Measurements from ENCODE around the gene UBE2J2. TPM values are rescaled to one million over a fixed set of nuclear protein-coding genes. Genes with fewer than 3 reads are reported as not detected.

The UBE2J2 gene
- total and polyA plus RNA-seq, 2 experiments from 2014 or later, result 47.1 to 70.2 TPM

GRCh38 chr1:1215080-1215676 lies 58.5 kb downstream of the UBE2J2 start:
- H3K4me3 Mint-ChIP-seq, result no peak overlapping the region
- TF ChIP-seq JUNB (IDR thresholded peaks at IDR 0.05; ENCODE audit: unreplicated experiment), result no peak
- no peak for TF ChIP-seq EZH2 (IDR thresholded peaks at IDR 0.05; ENCODE audit: low read depth, unreplicated experiment)
- TF ChIP-seq, protein P1, sequence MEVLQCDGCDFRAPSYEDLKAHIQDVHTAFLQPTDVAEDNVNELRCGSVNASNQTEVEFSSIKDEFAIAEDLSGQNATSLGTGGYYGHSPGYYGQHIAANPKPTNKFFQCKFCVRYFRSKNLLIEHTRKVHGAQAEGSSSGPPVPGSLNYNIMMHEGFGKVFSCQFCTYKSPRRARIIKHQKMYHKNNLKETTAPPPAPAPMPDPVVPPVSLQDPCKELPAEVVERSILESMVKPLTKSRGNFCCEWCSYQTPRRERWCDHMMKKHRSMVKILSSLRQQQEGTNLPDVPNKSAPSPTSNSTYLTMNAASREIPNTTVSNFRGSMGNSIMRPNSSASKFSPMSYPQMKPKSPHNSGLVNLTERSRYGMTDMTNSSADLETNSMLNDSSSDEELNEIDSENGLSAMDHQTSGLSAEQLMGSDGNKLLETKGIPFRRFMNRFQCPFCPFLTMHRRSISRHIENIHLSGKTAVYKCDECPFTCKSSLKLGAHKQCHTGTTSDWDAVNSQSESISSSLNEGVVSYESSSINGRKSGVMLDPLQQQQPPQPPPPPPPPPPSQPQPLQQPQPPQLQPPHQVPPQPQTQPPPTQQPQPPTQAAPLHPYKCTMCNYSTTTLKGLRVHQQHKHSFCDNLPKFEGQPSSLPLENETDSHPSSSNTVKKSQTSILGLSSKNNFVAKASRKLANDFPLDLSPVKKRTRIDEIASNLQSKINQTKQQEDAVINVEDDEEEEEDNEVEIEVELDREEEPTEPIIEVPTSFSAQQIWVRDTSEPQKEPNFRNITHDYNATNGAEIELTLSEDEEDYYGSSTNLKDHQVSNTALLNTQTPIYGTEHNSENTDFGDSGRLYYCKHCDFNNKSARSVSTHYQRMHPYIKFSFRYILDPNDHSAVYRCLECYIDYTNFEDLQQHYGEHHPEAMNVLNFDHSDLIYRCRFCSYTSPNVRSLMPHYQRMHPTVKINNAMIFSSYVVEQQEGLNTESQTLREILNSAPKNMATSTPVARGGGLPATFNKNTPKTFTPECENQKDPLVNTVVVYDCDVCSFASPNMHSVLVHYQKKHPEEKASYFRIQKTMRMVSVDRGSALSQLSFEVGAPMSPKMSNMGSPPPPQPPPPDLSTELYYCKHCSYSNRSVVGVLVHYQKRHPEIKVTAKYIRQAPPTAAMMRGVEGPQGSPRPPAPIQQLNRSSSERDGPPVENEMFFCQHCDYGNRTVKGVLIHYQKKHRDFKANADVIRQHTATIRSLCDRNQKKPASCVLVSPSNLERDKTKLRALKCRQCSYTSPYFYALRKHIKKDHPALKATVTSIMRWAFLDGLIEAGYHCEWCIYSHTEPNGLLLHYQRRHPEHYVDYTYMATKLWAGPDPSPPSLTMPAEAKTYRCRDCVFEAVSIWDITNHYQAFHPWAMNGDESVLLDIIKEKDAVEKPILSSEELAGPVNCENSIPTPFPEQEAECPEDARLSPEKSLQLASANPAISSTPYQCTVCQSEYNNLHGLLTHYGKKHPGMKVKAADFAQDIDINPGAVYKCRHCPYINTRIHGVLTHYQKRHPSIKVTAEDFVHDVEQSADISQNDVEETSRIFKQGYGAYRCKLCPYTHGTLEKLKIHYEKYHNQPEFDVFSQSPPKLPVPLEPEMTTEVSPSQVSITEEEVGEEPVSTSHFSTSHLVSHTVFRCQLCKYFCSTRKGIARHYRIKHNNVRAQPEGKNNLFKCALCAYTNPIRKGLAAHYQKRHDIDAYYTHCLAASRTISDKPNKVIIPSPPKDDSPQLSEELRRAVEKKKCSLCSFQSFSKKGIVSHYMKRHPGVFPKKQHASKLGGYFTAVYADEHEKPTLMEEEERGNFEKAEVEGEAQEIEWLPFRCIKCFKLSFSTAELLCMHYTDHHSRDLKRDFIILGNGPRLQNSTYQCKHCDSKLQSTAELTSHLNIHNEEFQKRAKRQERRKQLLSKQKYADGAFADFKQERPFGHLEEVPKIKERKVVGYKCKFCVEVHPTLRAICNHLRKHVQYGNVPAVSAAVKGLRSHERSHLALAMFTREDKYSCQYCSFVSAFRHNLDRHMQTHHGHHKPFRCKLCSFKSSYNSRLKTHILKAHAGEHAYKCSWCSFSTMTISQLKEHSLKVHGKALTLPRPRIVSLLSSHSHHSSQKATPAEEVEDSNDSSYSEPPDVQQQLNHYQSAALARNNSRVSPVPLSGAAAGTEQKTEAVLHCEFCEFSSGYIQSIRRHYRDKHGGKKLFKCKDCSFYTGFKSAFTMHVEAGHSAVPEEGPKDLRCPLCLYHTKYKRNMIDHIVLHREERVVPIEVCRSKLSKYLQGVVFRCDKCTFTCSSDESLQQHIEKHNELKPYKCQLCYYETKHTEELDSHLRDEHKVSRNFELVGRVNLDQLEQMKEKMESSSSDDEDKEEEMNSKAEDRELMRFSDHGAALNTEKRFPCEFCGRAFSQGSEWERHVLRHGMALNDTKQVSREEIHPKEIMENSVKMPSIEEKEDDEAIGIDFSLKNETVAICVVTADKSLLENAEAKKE (CRISPR knock-in tag; IDR thresholded peaks at IDR 0.05), result no peak
- TF ChIP-seq, protein P2, sequence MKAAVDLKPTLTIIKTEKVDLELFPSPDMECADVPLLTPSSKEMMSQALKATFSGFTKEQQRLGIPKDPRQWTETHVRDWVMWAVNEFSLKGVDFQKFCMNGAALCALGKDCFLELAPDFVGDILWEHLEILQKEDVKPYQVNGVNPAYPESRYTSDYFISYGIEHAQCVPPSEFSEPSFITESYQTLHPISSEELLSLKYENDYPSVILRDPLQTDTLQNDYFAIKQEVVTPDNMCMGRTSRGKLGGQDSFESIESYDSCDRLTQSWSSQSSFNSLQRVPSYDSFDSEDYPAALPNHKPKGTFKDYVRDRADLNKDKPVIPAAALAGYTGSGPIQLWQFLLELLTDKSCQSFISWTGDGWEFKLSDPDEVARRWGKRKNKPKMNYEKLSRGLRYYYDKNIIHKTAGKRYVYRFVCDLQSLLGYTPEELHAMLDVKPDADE (IDR thresholded peaks at IDR 0.05), result no peak
- TF ChIP-seq ZNF331 (CRISPR knock-in tag; IDR thresholded peaks at IDR 0.05; ENCODE audit: low read depth), result no peak
- TF ChIP-seq STAT1 (IDR thresholded peaks at IDR 0.05; ENCODE audit: unreplicated experiment), result no peak
- no peak for TF ChIP-seq ZNF114 (CRISPR knock-in tag; IDR thresholded peaks at IDR 0.05)
- TF ChIP-seq CTCF (conservative IDR thresholded peaks at IDR 0.05; ENCODE audit: low read depth in 2 of 2), result no peak
- no peak for TF ChIP-seq CREB1 (CRISPR knock-in tag; IDR thresholded peaks at IDR 0.05; ENCODE audit: low read depth)
- no peak for DNase-seq (ENCODE audit: low spot score)
- H3K27ac ChIP-seq (ENCODE audit: low read depth), result no peak overlapping the region
- H3K4me1 ChIP-seq (ENCODE audit: insufficient read depth), result no peaks in the 10 kb centered on the region
- no peak overlapping the region for H3K4me3 ChIP-seq
- no peaks in the 10 kb centered on the region for H3K9me3 Mint-ChIP-seq
- H2AFZ ChIP-seq, result no peak overlapping the region
- H3K27ac Mint-ChIP-seq, result no peak overlapping the region
- no peak for ATAC-seq
- no peaks in the 10 kb centered on the region; the same call in 1 of the 2 replicates for H4K20me1 ChIP-seq (replicated peaks; ENCODE audit: insufficient read depth)
- H3K36me3 Mint-ChIP-seq (ENCODE audit: low read depth), result peaks cover 12% of the 10 kb centered on the region; the same call in 2 of the 3 replicates
- no peaks in the 10 kb centered on the region for H3K4me1 Mint-ChIP-seq
- peaks cover 10% of the 10 kb centered on the region for H3K27me3 Mint-ChIP-seq (ENCODE audit: insufficient read depth, low read depth, poor library complexity)
- H3K79me2 ChIP-seq (replicated peaks; ENCODE audit: insufficient read depth), result no peaks in the 10 kb centered on the region
- H3K4me2 ChIP-seq, result no peak overlapping the region
- peaks cover 4% of the 10 kb centered on the region; the same call in 1 of the 2 replicates for H3K36me3 ChIP-seq (ENCODE audit: insufficient read depth)
- no peaks in the 10 kb centered on the region for H3K27me3 ChIP-seq (ENCODE audit: insufficient read depth)
- H3F3A ChIP-seq (replicated peaks; ENCODE audit: low read depth), result no peaks in the 10 kb centered on the region
- no peaks in the 10 kb centered on the region for H3K9me2 ChIP-seq (ENCODE audit: insufficient read depth)

All from GM23338 (cell line).